GM12875 (cell line): ENCODE measurements around the gene TMEM270.

Experiments
- H3K4me3 ChIP-seq: one replicate; pipeline ENCODE4 v1.5.1; 2011; ENCODE audit warnings: low read depth, low read length, control low read depth
- TF ChIP-seq, protein P1 (sequence below): IDR thresholded peaks from 2 replicates; pipeline ENCODE4 v1.5.1; 2011; ENCODE audit warnings: low read depth, mild to moderate bottlenecking, control low read depth, inconsistent platforms, low read length, moderate library complexity, borderline replicate concordance; ENCODE audit not compliant: insufficient read depth

Gene TMEM270

DNA sequence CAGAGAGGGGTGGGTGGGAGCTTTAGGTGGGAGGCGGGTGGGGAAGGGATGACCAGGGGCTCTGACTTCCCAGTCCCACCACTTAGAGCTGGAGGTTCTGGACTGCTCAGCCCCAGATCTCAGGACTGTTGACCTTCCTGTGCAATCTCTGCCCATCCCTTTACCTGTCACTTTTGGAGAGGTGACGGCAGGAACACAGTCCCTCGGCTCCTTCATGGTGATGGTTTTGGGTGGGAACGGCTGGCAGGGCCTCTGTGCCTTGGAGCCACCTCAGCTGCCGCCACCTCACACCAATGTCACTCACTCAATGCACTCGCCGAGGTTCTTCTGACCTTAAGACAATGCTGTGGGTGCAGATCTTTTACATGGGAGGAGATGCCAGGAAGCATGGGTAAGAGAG, 49.0 kb downstream of the TMEM270 start:
- H3K4me3 ChIP-seq, result no peak overlapping the region
- TF ChIP-seq, protein P1, sequence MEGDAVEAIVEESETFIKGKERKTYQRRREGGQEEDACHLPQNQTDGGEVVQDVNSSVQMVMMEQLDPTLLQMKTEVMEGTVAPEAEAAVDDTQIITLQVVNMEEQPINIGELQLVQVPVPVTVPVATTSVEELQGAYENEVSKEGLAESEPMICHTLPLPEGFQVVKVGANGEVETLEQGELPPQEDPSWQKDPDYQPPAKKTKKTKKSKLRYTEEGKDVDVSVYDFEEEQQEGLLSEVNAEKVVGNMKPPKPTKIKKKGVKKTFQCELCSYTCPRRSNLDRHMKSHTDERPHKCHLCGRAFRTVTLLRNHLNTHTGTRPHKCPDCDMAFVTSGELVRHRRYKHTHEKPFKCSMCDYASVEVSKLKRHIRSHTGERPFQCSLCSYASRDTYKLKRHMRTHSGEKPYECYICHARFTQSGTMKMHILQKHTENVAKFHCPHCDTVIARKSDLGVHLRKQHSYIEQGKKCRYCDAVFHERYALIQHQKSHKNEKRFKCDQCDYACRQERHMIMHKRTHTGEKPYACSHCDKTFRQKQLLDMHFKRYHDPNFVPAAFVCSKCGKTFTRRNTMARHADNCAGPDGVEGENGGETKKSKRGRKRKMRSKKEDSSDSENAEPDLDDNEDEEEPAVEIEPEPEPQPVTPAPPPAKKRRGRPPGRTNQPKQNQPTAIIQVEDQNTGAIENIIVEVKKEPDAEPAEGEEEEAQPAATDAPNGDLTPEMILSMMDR, result no peak

DNA sequence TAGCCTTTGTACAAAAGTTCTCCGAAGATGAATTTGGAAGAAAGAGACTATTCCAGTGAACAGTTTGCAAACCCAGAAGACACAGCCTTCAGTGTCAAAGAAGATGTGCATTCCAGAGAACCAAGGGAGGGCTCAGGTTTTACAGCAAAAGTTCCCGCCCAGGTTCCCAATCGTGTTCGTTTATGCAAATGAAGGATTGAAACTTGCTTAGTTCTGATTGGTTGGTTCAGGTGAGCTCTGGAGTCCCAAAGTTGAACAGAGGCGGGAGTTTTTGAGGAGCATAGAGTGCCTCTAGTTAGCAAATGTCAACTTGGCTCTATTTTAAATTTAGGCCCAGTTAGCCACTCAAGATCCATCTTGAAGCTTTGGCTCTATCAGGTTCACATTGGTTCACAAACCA, 51.3 kb downstream of the TMEM270 start:
- H3K4me3 ChIP-seq, result no peak overlapping the region
- TF ChIP-seq, protein P1, result no peak
